ENCODE results near the gene HSPA14.
"Not testable (repeated sequence)": the region's sequence is repeated elsewhere in the genome, so short reads cannot be mapped to it uniquely, and the experiment has no call there.

The HSPA14 gene

DNA sequence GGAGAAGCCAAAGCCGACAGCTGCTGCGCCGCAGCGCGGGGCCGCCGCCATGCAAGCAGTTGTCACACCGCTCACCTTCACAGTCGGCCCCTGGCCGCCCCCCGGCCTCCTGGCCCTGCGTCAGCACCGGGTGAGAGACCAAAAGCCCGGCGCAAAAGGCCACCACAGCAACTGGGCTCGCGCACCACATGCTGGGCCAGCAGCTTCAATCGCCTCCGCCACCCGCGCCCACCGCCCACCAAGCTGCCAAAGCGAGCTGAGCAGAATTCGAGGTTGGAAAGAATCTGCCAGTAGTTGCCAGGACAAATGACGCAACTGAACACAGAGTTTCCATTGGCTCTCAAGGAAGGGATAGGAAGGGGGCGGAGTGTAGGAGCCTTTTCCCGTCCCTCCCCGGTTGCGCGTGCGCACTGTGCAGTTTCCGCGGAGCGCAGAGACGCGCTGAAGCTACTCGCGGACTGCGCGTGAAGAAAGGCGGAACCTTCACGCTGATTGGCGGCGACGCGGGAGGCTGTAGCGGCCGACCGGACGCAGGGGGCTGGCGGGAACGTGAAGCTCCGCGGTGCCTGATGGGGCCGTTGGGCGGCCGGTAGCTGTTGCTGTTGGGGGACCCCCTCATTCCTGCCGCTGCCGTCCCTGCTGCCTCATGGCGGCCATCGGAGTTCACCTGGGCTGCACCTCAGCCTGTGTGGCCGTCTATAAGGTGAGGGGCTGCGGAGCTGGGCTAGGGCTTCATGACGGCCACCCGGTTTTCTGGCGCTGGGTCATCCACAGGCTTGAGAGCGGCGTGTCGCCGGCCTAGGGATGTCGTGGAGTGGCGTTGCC is at the start of gene HSPA14, which contains the start of the genes CDNF and MSANTD7:
Gene HSPA14 (plus strand): TSS at position 550 of the 825 bp plus-strand sequence. CDS start 97 bp downstream, at position 647.
Gene CDNF (minus strand): TSS at position 281 of the 825 bp plus-strand sequence. CDS start 91 bp downstream, at position 190.
Gene MSANTD7 (plus strand): TSS at position 550 of the 825 bp plus-strand sequence. CDS start 3,979 bp downstream, outside the sequence.
- DNase-seq, result peak; percentile 83

DNA sequence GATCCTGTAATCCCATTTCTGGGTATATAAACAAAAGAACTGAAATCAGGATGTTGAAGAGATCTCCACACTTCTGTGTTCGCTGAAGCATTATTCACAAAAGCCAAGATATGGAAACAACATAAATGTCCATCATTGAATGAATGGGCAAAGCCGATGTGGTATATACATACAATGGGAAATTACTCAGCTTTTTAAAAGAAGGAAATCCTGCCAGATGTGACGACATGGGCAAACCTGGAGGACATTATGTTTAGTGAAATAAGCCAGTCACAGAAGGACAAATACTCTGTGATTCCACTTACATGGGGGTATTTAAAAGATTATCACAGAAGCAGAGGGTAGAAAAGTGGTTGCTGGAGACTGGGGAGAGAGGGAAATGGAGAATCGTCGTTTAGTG is 39.5 kb upstream of the HSPA14 start:
- DNase-seq, result no peak

DNA sequence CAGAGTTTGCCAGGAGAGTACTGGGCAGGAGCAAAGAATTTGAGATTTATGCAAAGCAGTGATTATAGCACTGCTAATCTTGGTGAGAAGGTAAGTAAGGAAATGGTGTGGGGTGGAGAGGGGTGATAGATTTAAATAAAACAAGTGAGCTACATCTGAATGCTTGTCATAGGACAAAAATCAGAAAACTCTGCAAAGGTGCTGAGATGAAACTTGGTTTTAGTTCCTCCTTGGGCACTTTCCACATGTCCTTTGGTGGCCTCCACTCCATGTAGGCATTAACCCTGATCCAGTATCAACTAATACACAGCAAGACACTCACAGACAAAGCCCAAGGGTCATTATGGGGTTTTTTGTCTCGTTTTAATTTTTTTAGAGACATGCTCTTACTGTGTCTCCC is 37.7 kb upstream of the HSPA14 start:
- no peak for DNase-seq

DNA sequence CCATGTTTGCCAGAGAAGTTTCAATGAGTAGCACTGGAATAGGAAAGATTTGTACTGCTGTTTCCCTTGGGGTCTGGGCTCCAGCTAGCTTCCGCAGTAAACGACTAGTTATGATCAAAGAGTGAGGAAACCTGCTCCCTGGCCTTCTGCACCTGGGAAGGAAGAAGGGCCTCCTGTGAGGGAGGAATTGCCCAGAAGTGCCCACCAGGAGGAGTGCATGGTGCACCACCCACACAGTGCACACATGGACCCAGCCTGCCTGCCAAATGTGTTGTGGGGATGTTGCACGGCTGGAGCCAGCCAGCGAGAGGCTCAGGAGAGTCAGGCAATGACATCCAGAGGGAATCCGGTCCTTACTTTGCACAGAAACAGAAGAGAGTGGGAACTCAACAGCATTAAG is 36.4 kb upstream of the HSPA14 start:
- no peak for DNase-seq

- DNase-seq, result no peak
Observed at GRCh38 chr10:14803827-14804226, 34.3 kb upstream of the HSPA14 start.

GRCh38 chr10:14806318-14806717 is 31.8 kb upstream of the HSPA14 start:
- no peak for DNase-seq

- DNase-seq, result no peak
Observed at GRCh38 chr10:14810969-14811953, 26.8 kb upstream of the HSPA14 start.

GRCh38 chr10:14812271-14812670 is 25.8 kb upstream of the HSPA14 start:
- no peak for DNase-seq

DNA sequence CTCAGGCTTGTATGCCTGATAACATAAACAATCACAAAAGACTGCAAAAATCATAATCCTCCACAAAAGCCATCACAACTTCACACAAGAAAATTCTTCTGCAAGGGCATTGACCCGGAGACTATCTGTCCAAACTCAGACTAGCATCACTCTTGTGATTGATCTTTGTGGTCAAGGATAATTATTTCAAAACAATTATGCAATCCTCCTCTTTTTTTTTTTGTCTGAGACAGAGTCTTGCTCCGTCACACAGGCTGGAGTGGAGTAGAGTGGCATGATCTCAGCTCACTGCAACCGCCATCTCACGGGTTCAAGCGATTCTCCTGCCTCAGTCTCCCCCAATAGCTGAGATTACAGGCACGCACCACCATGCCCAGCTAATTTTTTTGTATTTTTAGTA is 22.4 kb upstream of the HSPA14 start:
- no peak for DNase-seq

GRCh38 chr10:14816717-14817116 is 21.4 kb upstream of the HSPA14 start:
- DNase-seq, result not testable (repeated sequence)

- no peak for DNase-seq
Observed at GRCh38 chr10:14820010-14820774, 17.9 kb upstream of the HSPA14 start.

GRCh38 chr10:14820775-14821154 is 17.3 kb upstream of the HSPA14 start:
- no peak for DNase-seq

DNA sequence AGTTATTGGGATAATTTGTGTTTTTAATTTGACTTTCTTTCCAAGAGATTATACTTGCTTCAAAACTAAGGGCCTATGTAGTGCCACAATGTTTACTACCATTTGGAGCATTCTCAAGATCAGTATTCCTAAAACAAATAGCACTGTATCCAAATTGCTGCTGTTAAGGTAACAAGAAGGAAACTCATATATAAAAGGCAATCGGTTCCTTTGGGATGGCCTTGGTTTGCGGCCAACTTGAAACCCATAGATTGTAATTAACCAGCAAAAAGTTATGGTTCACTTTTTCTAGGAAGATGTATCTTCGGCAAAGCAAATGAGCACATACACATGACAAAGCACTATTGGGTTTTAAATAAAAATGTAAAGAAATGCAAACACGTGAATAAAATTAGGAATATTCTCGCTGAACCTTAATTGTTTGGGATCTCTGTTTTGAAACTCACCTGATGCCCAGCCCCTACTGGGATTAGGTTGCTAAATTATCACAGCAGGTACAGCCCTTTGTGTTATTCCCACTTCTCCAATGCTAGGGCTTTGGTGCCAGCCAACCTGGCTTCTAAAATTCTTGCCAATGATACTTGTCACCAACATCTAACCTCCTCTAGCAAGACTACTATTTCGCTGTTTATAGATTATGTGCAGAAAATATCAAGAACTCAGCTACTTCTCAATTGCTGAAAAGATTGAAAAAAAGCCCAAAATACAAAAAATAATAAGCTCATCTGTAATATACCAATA is 16.3 kb upstream of the HSPA14 start:
- no peak for DNase-seq

GRCh38 chr10:14822879-14823755 is 15.0 kb upstream of the HSPA14 start:
- no peak for DNase-seq

DNA sequence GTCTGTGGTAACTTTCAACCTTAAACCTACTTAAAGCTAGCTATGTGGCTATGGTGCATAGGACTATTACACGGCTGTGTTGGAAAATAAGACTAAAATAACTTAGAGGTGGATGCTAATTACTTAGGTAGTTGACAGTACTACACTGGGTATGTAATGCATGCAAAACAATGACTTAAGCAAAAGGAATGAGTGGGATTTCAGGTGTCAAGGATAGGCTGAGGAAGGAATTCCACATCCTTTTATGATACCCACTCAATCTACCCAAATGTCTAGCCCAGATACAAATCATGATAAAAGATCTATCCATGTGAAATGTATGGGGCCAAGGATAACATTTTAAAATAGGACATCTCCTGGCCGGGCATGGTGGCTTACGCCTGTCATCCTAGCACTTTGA is 14.1 kb upstream of the HSPA14 start:
- DNase-seq, result no peak

GRCh38 chr10:14826076-14826829 is 11.9 kb upstream of the HSPA14 start:
- DNase-seq, result no peak

DNA sequence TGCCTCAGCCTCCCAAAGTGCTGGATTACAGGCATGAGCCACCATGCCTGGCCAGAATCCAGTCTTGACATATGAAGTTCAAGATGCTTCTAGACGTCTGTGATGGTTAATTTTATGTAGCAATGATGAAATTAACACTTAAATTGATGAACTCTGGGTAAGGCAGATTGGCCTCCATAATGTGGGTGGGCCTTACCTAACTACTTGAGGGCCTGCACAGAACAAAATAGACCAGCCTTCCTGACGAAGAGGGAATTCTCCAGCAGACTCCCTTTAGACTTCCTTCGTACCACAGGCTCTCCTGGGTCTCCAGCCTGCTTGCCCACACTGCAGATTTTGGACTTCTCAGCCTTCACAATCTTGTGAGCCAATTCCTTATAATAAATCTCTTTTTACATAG is 5.0 kb upstream of the HSPA14 start:
- no peak for DNase-seq

DNA sequence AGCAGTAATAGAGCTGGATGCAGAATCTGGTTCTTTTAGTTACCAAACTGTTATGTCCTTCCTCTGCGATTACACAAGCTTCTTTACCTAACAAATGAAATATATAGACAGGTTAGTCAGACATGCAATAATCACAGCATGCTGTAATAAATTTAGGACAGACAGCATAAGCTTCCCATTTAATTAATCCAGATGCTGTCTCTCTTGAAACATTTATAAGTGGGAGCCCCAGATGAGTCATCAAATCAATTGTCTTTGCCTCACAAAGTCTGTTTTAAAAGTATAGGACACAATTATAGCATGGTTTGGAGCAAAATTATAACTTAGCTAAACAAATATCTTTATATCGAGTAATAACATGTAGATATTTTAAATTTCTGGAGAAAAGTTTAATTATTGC is 1.9 kb upstream of the HSPA14 start:
- DNase-seq, result no peak

GRCh38 chr10:14837003-14837756 is 926 bp upstream of the HSPA14 start:
- no peak for DNase-seq

Measured in NCI-H1417 treated with DMSO at 0.1 percent for 48 hours (cell line).